K562 (cell line): ENCODE results near the gene LPIN2. TPM values are rescaled to one million over a fixed set of nuclear protein-coding genes. Genes with fewer than 3 reads are reported as not detected.

Experiments used
- HDAC8 ChIP-seq: fragments of 450-650 bp; IDR thresholded peaks from 2 replicates; pipeline ENCODE4 v1.6.1; 2016; ENCODE audit warnings: mild to moderate bottlenecking, missing genetic modification characterization, moderate library complexity, missing compliant biosample characterization
- NR1H2 ChIP-seq: sonication (generic); formaldehyde crosslinking; IDR thresholded peaks from 2 replicates; pipeline ENCODE4 v1.4.0; 2020; ENCODE audit warnings: mild to moderate bottlenecking, missing genetic modification reagents
- PHF20 ChIP-seq: fragments of 450-650 bp; IDR thresholded peaks from 2 replicates; pipeline ENCODE4 v1.6.1; 2018; ENCODE audit not compliant: partially characterized antibody
- PHTF2 ChIP-seq: fragments of 250-450 bp; sonication (Bioruptor Pico); IDR thresholded peaks from 2 replicates; pipeline ENCODE4 v1.5.0; 2021; ENCODE audit warnings: mild to moderate bottlenecking
- POLR3A ChIP-seq: IDR thresholded peaks from 2 replicates; pipeline ENCODE4 v1.6.1; 2011; ENCODE audit warnings: borderline replicate concordance, mild to moderate bottlenecking, moderate library complexity; ENCODE audit not compliant: insufficient read length, insufficient read depth; ENCODE audit errors: extremely low read depth
- SMAD2 ChIP-seq: fragments of 150-350 bp; IDR thresholded peaks from 2 replicates; pipeline ENCODE4 v1.6.1; 2014; ENCODE audit warnings: low read depth, mild to moderate bottlenecking, low read length
- SMARCA4 ChIP-seq: fragments of 450-650 bp; IDR thresholded peaks from 2 replicates; pipeline ENCODE4 v1.6.1; 2016
- SP1 ChIP-seq: sonication (generic); formaldehyde crosslinking; IDR thresholded peaks from 2 replicates; pipeline ENCODE4 v1.8.1; 2022; ENCODE audit warnings: mild to moderate bottlenecking, missing genetic modification reagents
- SUPT5H ChIP-seq: fragments of 450-650 bp; IDR thresholded peaks from 2 replicates; pipeline ENCODE4 v1.6.1; 2016
- TBP ChIP-seq: optimal IDR thresholded peaks from 2 replicates; pipeline ENCODE3; 2011; ENCODE audit warnings: low read depth, low read length, improper control_type of control experiment
- TRIM28 ChIP-seq: fragments of 450-650 bp; IDR thresholded peaks from 2 replicates; pipeline ENCODE4 v1.6.1; 2017
- U2AF2 ChIP-seq: fragments of 200-400 bp; formaldehyde crosslinking; optimal IDR thresholded peaks from 2 replicates; pipeline ENCODE3; 2017; ENCODE audit warnings: low read depth, mild to moderate bottlenecking, low read length
- ZBED1 ChIP-seq: IDR thresholded peaks from 2 replicates; pipeline ENCODE4 v1.6.1; 2014
- ZNF121 ChIP-seq: sonication (generic); formaldehyde crosslinking; conservative IDR thresholded peaks from 2 replicates; pipeline ENCODE4 v1.8.0; 2022; ENCODE audit warnings: missing genetic modification reagents
- ZNF184 ChIP-seq: sonication (generic); formaldehyde crosslinking; IDR thresholded peaks from 2 replicates; pipeline ENCODE4 v1.5.0; 2020; ENCODE audit warnings: missing genetic modification reagents
- ZSCAN32 ChIP-seq: fragments of 450-650 bp; formaldehyde crosslinking; IDR thresholded peaks from 2 replicates; pipeline ENCODE4 v1.4.0; 2020; ENCODE audit warnings: mild to moderate bottlenecking, moderate library complexity
- polyA plus RNA-seq, 8 experiments: library from polyadenylated mRNA; depleted of rRNA in 4 of 8; stranded (reverse) in 5 of 8; unstranded in 3 of 8; fragments of >200 nt; fragmentation: Nextera tagmentation in 2 of 8; fragmentation: Illumina TruSeq in 1 of 8; extraction: Ambion mirVana in 2 of 8; extraction: Trizol in 1 of 8; gene quantifications; 2 replicates each; pipeline versions ENCODE4 v1.2.1 to v1.2.3, GENCODE V29; 2011 to 2014; ENCODE audit warnings: inconsistent platforms in 1 of 8, missing spikeins in 1 of 8
- total RNA-seq, 7 experiments: library from RNA; depleted of rRNA in 6 of 7; stranded (reverse); fragments of >200 nt in 6 of 7; fragmentation: Illumina TruSeq in 2 of 7; extraction: Trizol in 2 of 7; gene quantifications; 2 replicates each; pipeline versions ENCODE4 v1.2.1 to v1.2.3, GENCODE V29; 2011 to 2021; ENCODE audit warnings: low replicate concordance in 1 of 7
- TF ChIP-seq, protein P1 (sequence below): sonication (generic); formaldehyde crosslinking; IDR thresholded peaks from 2 replicates; pipeline ENCODE4 v1.8.1; 2023; ENCODE audit warnings: mild to moderate bottlenecking, missing genetic modification reagents
- TF ChIP-seq, protein P2 (sequence below): IDR thresholded peaks from 3 replicates; pipeline ENCODE4 v1.6.1; 2011; ENCODE audit warnings: borderline replicate concordance, mild to moderate bottlenecking; ENCODE audit not compliant: insufficient read length, insufficient read depth
- TF ChIP-seq, protein P3 (sequence below): fragments of 250-450 bp; sonication (Bioruptor Pico); IDR thresholded peaks from 2 replicates; pipeline ENCODE4 v1.9.0; 2021; ENCODE audit warnings: mild to moderate bottlenecking, inconsistent platforms
- TF ChIP-seq, protein P4 (sequence below), 2 experiments: IDR thresholded peaks; 2 replicates each; pipeline ENCODE4 v1.6.1; 2011; ENCODE audit warnings: borderline replicate concordance in 1 of 2, control low read depth in 1 of 2, low read depth in 1 of 2, low read length in 1 of 2, mild to moderate bottlenecking in 1 of 2, mixed read lengths in 1 of 2, moderate library complexity in 1 of 2; ENCODE audit not compliant: insufficient read depth in 1 of 2, insufficient read length in 1 of 2, poor library complexity in 1 of 2, severe bottlenecking in 1 of 2; ENCODE audit errors: extremely low read depth in 1 of 2

LPIN2 gene
- total and polyA plus RNA-seq, 9 of the 15 experiments (the other 6 are each of a cell fraction or from before 2014, with no cell fraction given) = 5.2 to 34.8 (median 24.6) TPM

DNA sequence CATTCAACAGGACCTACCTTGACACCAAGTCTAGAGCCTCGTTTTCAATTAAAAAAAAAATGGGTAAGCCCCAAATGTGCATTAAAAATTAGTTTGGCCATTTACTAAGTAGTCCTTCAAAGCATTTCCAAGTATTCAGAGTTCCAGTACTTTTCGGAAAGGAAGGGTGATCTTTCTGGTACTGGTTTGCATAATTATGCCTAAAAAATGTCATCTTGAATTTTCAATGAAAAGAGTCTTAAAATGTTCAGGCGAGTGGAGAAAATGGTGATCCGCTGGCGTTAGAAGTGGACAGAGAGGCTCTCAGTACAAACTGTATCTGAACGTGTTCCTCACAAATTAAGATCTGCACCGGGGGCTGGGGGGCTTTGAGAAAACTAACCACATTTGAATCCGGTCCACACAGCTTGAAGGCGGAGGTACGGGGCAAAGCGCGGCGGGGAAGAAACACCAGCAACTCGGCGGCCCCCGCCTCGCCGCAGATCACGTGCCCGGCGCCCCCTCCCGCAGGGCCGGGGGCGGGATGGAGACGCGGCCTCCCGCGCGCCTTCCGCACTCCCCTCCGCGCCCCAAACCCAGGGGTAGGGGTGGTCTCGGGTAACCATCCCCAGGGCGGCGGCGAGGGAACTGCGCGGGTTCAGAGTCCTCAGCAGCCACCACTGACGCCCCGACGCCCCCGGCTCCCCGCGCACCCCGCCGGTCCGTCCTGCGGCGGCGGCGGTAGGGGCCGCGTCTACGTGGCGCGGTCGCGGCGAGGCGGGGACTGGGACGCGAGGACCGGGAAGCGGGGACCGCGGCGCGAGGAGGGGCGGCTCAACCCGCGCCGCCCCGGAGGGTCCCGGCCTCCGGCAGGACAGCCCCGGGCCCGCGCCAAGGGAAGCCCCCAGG, 564 bp downstream of the LPIN2 start (continued):
- TF ChIP-seq, protein P1, sequence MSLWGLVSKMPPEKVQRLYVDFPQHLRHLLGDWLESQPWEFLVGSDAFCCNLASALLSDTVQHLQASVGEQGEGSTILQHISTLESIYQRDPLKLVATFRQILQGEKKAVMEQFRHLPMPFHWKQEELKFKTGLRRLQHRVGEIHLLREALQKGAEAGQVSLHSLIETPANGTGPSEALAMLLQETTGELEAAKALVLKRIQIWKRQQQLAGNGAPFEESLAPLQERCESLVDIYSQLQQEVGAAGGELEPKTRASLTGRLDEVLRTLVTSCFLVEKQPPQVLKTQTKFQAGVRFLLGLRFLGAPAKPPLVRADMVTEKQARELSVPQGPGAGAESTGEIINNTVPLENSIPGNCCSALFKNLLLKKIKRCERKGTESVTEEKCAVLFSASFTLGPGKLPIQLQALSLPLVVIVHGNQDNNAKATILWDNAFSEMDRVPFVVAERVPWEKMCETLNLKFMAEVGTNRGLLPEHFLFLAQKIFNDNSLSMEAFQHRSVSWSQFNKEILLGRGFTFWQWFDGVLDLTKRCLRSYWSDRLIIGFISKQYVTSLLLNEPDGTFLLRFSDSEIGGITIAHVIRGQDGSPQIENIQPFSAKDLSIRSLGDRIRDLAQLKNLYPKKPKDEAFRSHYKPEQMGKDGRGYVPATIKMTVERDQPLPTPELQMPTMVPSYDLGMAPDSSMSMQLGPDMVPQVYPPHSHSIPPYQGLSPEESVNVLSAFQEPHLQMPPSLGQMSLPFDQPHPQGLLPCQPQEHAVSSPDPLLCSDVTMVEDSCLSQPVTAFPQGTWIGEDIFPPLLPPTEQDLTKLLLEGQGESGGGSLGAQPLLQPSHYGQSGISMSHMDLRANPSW (CRISPR knock-in tag) = no peak; the same call in 1 of the 2 replicates
- TF ChIP-seq TRIM28 = no peak
- TF ChIP-seq PHF20 = peak; percentile 51
- no peak for TF ChIP-seq ZBED1
- no peak for TF ChIP-seq SMAD2
- no peak for TF ChIP-seq ZNF121 (CRISPR knock-in tag)
- TF ChIP-seq SMARCA4 = peak; percentile 40; the same call in 1 of the 2 replicates
- no peak for TF ChIP-seq ZNF184 (CRISPR knock-in tag)
- peak; percentile 37 for TF ChIP-seq SP1 (CRISPR knock-in tag)
- TF ChIP-seq, protein P2, sequence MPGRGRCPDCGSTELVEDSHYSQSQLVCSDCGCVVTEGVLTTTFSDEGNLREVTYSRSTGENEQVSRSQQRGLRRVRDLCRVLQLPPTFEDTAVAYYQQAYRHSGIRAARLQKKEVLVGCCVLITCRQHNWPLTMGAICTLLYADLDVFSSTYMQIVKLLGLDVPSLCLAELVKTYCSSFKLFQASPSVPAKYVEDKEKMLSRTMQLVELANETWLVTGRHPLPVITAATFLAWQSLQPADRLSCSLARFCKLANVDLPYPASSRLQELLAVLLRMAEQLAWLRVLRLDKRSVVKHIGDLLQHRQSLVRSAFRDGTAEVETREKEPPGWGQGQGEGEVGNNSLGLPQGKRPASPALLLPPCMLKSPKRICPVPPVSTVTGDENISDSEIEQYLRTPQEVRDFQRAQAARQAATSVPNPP = no peak
- TF ChIP-seq, protein P3, sequence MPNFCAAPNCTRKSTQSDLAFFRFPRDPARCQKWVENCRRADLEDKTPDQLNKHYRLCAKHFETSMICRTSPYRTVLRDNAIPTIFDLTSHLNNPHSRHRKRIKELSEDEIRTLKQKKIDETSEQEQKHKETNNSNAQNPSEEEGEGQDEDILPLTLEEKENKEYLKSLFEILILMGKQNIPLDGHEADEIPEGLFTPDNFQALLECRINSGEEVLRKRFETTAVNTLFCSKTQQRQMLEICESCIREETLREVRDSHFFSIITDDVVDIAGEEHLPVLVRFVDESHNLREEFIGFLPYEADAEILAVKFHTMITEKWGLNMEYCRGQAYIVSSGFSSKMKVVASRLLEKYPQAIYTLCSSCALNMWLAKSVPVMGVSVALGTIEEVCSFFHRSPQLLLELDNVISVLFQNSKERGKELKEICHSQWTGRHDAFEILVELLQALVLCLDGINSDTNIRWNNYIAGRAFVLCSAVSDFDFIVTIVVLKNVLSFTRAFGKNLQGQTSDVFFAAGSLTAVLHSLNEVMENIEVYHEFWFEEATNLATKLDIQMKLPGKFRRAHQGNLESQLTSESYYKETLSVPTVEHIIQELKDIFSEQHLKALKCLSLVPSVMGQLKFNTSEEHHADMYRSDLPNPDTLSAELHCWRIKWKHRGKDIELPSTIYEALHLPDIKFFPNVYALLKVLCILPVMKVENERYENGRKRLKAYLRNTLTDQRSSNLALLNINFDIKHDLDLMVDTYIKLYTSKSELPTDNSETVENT = no peak; the same call in 1 of the 2 replicates
- TF ChIP-seq POLR3A = no peak
- TF ChIP-seq NR1H2 = peak; percentile 71; the same call in 1 of the 2 replicates
- TF ChIP-seq HDAC8 = no peak
- no peak for TF ChIP-seq U2AF2
- no peak for TF ChIP-seq PHTF2 (CRISPR knock-in tag)
- TF ChIP-seq, protein P4, sequence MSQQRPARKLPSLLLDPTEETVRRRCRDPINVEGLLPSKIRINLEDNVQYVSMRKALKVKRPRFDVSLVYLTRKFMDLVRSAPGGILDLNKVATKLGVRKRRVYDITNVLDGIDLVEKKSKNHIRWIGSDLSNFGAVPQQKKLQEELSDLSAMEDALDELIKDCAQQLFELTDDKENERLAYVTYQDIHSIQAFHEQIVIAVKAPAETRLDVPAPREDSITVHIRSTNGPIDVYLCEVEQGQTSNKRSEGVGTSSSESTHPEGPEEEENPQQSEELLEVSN (IDR thresholded peaks at IDR 0.05; ENCODE audit: borderline replicate concordance in 1 of 2, extremely low read depth in 1 of 2, insufficient read depth in 1 of 2, insufficient read length in 1 of 2, low read depth in 1 of 2, low read length in 1 of 2, poor library complexity in 1 of 2, severe bottlenecking in 1 of 2) = peak; percentile 74 to 93
- peak; percentile 47; the same call in 1 of the 2 replicates for TF ChIP-seq SUPT5H
- no peak for TF ChIP-seq TBP
- TF ChIP-seq ZSCAN32 (CRISPR knock-in tag) = no peak
